ENCODE results near the gene CCDC40.

Gene CCDC40

DNA sequence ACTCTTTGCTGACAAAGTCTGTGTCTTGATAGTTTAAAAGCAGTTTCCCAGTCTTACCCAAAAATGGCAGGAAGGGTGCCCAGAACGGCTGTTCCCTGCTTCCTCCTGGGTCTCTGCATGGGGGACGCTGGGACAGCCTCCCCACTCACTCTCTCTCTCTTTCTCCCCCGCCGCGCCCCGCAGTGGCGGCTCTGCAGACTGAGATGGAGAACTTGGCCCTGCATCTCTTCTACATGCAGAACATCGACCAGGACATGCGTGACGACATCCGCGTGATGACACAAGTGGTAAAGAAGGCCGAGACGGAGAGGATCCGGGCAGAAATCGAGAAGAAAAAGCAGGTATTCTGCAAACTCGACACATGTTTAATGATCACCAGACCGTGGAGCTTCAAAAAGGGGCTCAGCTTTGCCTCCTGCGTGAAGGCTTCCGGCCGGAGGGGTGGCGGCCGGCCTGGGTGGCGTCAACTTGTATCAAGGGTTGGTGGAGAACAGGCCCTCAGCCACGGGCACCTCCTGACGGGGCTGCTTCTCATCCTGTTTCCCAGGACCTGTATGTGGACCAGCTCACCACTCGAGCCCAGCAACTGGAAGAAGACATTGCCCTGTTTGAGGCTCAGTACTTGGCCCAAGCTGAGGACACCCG is 22.0 kb downstream of the CCDC40 start:
- TF ChIP-seq, protein P1, sequence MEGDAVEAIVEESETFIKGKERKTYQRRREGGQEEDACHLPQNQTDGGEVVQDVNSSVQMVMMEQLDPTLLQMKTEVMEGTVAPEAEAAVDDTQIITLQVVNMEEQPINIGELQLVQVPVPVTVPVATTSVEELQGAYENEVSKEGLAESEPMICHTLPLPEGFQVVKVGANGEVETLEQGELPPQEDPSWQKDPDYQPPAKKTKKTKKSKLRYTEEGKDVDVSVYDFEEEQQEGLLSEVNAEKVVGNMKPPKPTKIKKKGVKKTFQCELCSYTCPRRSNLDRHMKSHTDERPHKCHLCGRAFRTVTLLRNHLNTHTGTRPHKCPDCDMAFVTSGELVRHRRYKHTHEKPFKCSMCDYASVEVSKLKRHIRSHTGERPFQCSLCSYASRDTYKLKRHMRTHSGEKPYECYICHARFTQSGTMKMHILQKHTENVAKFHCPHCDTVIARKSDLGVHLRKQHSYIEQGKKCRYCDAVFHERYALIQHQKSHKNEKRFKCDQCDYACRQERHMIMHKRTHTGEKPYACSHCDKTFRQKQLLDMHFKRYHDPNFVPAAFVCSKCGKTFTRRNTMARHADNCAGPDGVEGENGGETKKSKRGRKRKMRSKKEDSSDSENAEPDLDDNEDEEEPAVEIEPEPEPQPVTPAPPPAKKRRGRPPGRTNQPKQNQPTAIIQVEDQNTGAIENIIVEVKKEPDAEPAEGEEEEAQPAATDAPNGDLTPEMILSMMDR (IDR thresholded peaks at IDR 0.05; ENCODE audit: insufficient read depth, low read length, poor library complexity, severe bottlenecking), result no peak
- Histone ChIP-seq H3K27me3 (replicated peaks; ENCODE audit: control insufficient read depth, insufficient read depth, low read length) (peaks cover 2% of the 10 kb centered on the region), H3K4me3 (replicated peaks; ENCODE audit: low read depth, low read length) (no peak overlapping the region), H3K36me3 (ENCODE audit: control insufficient read depth, insufficient read depth, low read length) (no peaks in the 10 kb centered on the region)
- DNase-seq (ENCODE audit: extremely low read depth, insufficient read length), result no peak

DNA sequence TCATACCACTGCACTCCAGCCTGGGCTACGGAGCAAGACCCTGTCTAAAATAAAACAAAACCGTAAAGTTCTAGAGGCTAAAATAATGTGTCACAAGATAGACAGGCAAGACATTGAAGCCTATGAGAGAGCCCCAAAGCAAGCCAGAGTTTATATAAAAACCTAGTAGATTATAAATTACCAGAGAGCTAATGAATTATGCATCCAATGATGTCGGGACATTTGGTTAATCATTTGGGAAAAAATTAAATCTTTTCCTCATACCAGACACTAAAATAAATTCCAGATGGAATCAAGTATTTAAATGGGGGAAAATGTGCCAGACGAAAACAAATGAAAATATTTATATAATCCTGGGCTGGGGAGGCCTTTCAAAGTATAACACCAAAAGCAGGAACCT is 24.2 kb downstream of the CCDC40 start:
- peaks cover 2% of the 10 kb centered on the region for H3K27me3 ChIP-seq (replicated peaks; ENCODE audit: control insufficient read depth, insufficient read depth, low read length)

DNA sequence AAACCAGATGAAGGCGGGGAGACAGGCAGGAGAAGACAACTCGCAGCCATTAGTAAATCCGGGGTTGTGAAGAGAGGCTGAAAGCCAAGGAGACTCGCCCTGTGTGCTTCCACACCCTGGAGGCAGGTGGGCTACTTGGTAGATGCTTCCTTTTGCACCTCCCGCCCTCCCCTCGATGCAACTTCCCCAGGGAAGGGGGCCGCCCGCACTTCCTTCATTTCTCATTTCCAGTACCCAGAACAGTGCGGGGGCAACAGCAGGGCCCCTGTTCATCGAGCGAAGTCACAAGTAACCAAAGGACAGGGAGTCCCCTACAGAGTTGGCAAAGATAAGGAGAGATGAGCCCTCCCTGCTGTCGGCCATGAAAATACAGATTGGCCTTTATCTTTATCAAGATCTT is 25.0 kb downstream of the CCDC40 start:
- Histone ChIP-seq H3K27me3 (replicated peaks; ENCODE audit: control insufficient read depth, insufficient read depth, low read length) (peaks cover 2% of the 10 kb centered on the region), H3K4me3 (replicated peaks; ENCODE audit: low read depth, low read length) (no peak overlapping the region), H3K36me3 (ENCODE audit: control insufficient read depth, insufficient read depth, low read length) (no peaks in the 10 kb centered on the region)
- no peak for DNase-seq (ENCODE audit: extremely low read depth, insufficient read length)
- TF ChIP-seq, protein P1 (IDR thresholded peaks at IDR 0.05; ENCODE audit: insufficient read depth, low read length, poor library complexity, severe bottlenecking), result no peak

More for the DNA sequence above, 24.2 kb downstream of the CCDC40 start:
- TF ChIP-seq, protein P1 (IDR thresholded peaks at IDR 0.05; ENCODE audit: insufficient read depth, low read length, poor library complexity, severe bottlenecking), result no peak
- Histone ChIP-seq H3K4me3 (replicated peaks; ENCODE audit: low read depth, low read length) (no peak overlapping the region), H3K36me3 (ENCODE audit: control insufficient read depth, insufficient read depth, low read length) (no peaks in the 10 kb centered on the region)
- DNase-seq (ENCODE audit: extremely low read depth, insufficient read length), result no peak

DNA sequence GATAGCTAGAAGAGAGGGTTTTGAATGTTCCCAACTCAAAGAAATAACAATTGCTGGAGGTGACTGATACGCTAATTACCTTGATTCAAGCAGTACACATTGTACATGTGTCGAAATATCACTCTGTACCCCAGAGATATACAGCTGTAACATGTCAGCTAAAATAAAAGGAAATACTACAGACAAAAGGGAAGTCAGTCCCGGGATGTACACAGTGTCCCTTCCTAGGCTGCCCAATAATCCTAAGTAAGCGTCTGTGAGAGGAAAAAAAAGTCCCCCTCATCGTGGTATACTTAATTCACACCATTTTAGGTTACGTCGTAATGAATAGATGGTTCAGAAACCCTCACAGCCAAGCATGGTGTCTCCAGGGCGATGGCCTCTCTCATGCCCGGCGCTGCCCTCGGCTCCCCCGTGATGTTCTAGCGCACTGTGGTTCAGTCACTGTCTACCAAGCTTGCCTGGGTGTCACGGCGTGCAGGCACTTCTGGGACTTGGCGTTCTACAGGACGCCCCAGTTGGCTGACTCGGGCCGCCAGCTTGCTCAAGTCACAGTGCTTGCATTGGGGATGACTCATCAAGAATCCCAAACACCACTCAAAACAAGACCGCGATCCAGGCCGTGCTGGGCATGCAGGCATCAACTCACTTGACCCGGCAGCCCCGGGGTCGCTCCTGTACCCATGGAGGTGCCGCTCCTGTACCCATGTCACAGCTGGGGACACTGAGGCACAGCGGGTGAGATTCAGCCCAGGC is 27.6 kb downstream of the CCDC40 start:
- no peak for DNase-seq (ENCODE audit: extremely low read depth, insufficient read length)
- H3K4me3 ChIP-seq (replicated peaks; ENCODE audit: low read depth, low read length), result no peak overlapping the region

DNA sequence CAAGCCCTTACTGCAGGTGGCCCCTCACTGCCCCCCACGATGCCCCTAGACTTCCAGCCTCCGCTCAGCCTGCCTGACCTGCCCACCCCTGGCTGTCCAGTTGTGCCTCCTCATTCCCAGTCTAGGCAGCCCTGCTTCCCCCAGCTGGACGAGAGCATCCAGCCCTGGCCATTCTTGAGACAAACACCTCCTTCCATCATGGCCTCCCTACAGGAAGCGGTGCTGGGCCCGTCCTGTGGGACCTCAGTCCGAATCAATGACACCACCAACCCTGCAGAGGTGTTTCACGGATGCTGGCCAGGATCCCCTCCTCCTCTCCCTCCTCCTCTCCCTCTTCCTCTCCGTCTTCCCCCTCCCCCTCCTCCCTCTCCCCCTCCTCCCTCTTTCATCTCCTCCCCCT is 28.3 kb downstream of the CCDC40 start:
- Histone ChIP-seq H3K36me3 (ENCODE audit: control insufficient read depth, insufficient read depth, low read length) (no peaks in the 10 kb centered on the region), H3K27me3 (replicated peaks; ENCODE audit: control insufficient read depth, insufficient read depth, low read length) (no peaks in the 10 kb centered on the region; the same call in 1 of the 2 replicates), H3K4me3 (replicated peaks; ENCODE audit: low read depth, low read length) (no peak overlapping the region)
- TF ChIP-seq, protein P1 (IDR thresholded peaks at IDR 0.05; ENCODE audit: insufficient read depth, low read length, poor library complexity, severe bottlenecking), result no peak
- no peak for DNase-seq (ENCODE audit: extremely low read depth, insufficient read length)

More for the DNA sequence above, 27.6 kb downstream of the CCDC40 start:
- H3K36me3 ChIP-seq (ENCODE audit: control insufficient read depth, insufficient read depth, low read length), result no peaks in the 10 kb centered on the region
- TF ChIP-seq, protein P1 (IDR thresholded peaks at IDR 0.05; ENCODE audit: insufficient read depth, low read length, poor library complexity, severe bottlenecking), result no peak
- H3K27me3 ChIP-seq (replicated peaks; ENCODE audit: control insufficient read depth, insufficient read depth, low read length), result no peaks in the 10 kb centered on the region

Measured in GM06990 (cell line).